Bronchial epithelial cell (primary cell): ENCODE measurements around the gene ZNF888. TPM values are rescaled to one million over a fixed set of nuclear protein-coding genes. Genes with fewer than 3 reads are reported as not detected.

Experiments
- DNase-seq: peaks from one replicate; pipeline ENCODE4 v3.0.0-alpha.2; 2010; ENCODE audit warnings: low read depth
- FAIRE-seq: peaks from 2 replicates; lab custom pipeline; 2011; peaks lifted over from hg19 to GRCh38; lab: Jason Lieb, UNC
- H3K27me3 ChIP-seq: 2 replicates; pipeline ENCODE4 v1.5.1; 2011; ENCODE audit warnings: low read length; ENCODE audit not compliant: control insufficient read depth, insufficient read depth
- H3K36me3 ChIP-seq: 2 replicates; pipeline ENCODE4 v1.5.1; 2011; ENCODE audit warnings: low read length; ENCODE audit not compliant: control insufficient read depth, insufficient read depth
- H3K4me3 ChIP-seq: 2 replicates; pipeline ENCODE4 v1.5.1; 2011; ENCODE audit warnings: mild to moderate bottlenecking, low read depth, low read length, control low read depth
- CTCF ChIP-seq: IDR thresholded peaks from 2 replicates; pipeline ENCODE4 v1.5.1; 2011; ENCODE audit warnings: mild to moderate bottlenecking, moderate library complexity, low read length, control low read depth, inconsistent platforms; ENCODE audit not compliant: insufficient read depth, severe bottlenecking
- total RNA-seq: library from RNA; depleted of rRNA; stranded (reverse); fragments of >200 nt; gene quantifications from 2 replicates; pipeline ENCODE4 v1.2.1, GENCODE V29; 2014

Gene ZNF888
- total RNA-seq, 1 donor from 2014 or later = 9.7 TPM

GRCh38 chr19:52959613-52960295 lies 36.5 kb upstream of the ZNF888 start:
- FAIRE-seq (no peak), DNase-seq (peak; percentile 46)
- Histone ChIP-seq H3K4me3 (no peak overlapping the region), H3K27me3 (no peaks in the 10 kb centered on the region), H3K36me3 (peaks cover 5% of the 10 kb centered on the region)
- no peak for TF ChIP-seq CTCF

DNA sequence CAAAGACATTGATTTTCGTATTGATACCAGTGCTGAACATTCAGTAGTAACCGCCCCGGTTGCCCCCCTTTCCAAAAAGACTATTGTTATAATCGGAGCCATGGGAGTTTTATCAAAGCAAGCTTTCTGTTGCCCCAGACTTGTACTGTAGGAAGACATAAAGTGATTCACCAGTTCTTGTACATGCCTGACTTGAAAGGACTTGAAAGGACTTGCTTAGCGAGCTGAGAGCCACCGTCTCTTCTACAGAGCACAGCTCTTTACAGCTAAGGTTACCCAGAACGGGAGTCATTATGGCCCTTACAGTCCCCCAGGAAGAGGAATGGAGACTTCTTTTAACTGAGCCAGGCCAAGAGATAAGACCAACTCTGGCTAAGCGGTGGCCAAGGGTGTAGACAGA lies 34.4 kb upstream of the ZNF888 start:
- no peak for FAIRE-seq
- no peak overlapping the region for H3K4me3 ChIP-seq
- H3K36me3 ChIP-seq = peaks cover 8% of the 10 kb centered on the region
- no peaks in the 10 kb centered on the region for H3K27me3 ChIP-seq
- peak; percentile 86 for DNase-seq
- TF ChIP-seq CTCF = no peak

DNA sequence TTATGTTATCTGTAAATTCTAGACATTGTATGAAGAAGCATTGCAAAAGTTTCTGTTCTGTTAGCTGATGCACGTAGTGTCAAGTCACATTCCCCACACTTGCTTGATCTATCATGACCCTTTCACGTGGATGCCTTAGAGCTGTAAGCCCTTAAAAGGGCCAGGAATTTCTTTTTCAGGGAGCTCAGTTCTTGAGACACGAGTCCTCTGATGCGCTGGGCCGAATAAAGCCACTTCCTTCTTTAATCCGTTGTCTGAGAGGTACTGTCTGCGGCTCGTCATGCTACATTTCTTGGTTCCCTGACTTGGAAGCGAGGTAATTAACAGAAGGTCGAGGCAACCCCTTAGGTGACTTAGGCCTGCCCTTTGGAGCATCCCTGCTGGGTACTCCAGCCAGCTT lies 33.7 kb upstream of the ZNF888 start:
- no peak for TF ChIP-seq CTCF
- FAIRE-seq (no peak), DNase-seq (no peak)
- Histone ChIP-seq H3K36me3 (peaks cover 9% of the 10 kb centered on the region), H3K4me3 (no peak overlapping the region), H3K27me3 (no peaks in the 10 kb centered on the region)

GRCh38 chr19:52949422-52949821 lies 26.2 kb upstream of the ZNF888 start:
- no peak for DNase-seq
- H3K4me3 ChIP-seq = no peak overlapping the region
- no peak for FAIRE-seq
- no peaks in the 10 kb centered on the region for H3K27me3 ChIP-seq
- TF ChIP-seq CTCF = no peak
- H3K36me3 ChIP-seq = peaks cover 5% of the 10 kb centered on the region

GRCh38 chr19:52948025-52948770 lies 25.0 kb upstream of the ZNF888 start:
- TF ChIP-seq CTCF = no peak
- no peaks in the 10 kb centered on the region for H3K27me3 ChIP-seq
- FAIRE-seq (no peak), DNase-seq (no peak)
- peaks cover 4% of the 10 kb centered on the region for H3K36me3 ChIP-seq
- H3K4me3 ChIP-seq = no peak overlapping the region
